K562 (cell line): Measurements from ENCODE around the gene GNAL. TPM values are rescaled to one million over a fixed set of nuclear protein-coding genes. Genes with fewer than 3 reads are reported as not detected.
"Not testable (repeated sequence)": the region's sequence is repeated elsewhere in the genome, so short reads cannot be mapped to it uniquely, and the experiment has no call there.

Experiments used
- ATAC-seq: fragments of 200-7000 bp; cut with Tn5 transposase; 3 replicates; pipeline ENCODE4 v1.9.1; 2020; ENCODE audit warnings: moderate library complexity
- BruUV-seq: library from RNA; stranded (reverse); fragments of 400-500 nt; replicated peaks from 2 replicates; lab custom pipeline; 2021; lab: Mats Ljungman, UMichigan
- CTCF ChIA-PET: fragments of 300-600 bp; formaldehyde crosslinking; extraction: SDS; loops from one replicate; lab custom pipeline; 2021; ENCODE audit warnings: low intra/inter-chr PET ratio; lab: Yijun Ruan, JAX
- POLR2A ChIA-PET: fragments of 300-600, 350-650 bp; sonication (Branson Sonifier 250); formaldehyde crosslinking; extraction: SDS; loops from one replicate; lab custom pipeline; 2021; ENCODE audit warnings: antibody characterized with exemption, inconsistent platforms; lab: Yijun Ruan, JAX
- DNase-seq, 4 experiments: peaks; one replicate each; pipeline versions ENCODE4 v3.0.0 to v3.0.0-alpha.2; 2011 to 2018; ENCODE audit warnings: low spot score in 3 of 4, mixed read lengths in 3 of 4; ENCODE audit errors: extremely low read depth in 1 of 4
- FAIRE-seq: peaks from 2 replicates; lab custom pipeline; 2011; peaks lifted over from hg19 to GRCh38; lab: Jason Lieb, UNC
- H2AFZ ChIP-seq: 2 replicates; pipeline ENCODE4 v1.6.0; 2011; ENCODE audit warnings: low read depth, low read length, control low read depth, inconsistent platforms
- H3K27ac ChIP-seq: fragments of 200-600 bp; 3 replicates; pipeline ENCODE4 v1.8.0; 2011; ENCODE audit warnings: low read depth, mild to moderate bottlenecking, control low read depth, inconsistent platforms, low read length, moderate library complexity, mixed read lengths; ENCODE audit errors: extremely low read depth
- H3K27me3 ChIP-seq, 2 experiments: fragments of 300-600 bp in 1 of 2; 2 replicates in 1 of 2; 3 replicates in 1 of 2; pipeline versions ENCODE4 v1.6.0 to v1.8.0; 2011; ENCODE audit warnings: inconsistent platforms in 2 of 2, low read length in 2 of 2, mild to moderate bottlenecking in 1 of 2, mixed read lengths in 1 of 2, moderate library complexity in 1 of 2; ENCODE audit not compliant: control insufficient read depth in 2 of 2, insufficient read depth in 2 of 2
- H3K36me3 ChIP-seq: fragments of 300-600 bp; 3 replicates; pipeline ENCODE4 v1.8.0; 2011; ENCODE audit warnings: mild to moderate bottlenecking, low read length, inconsistent platforms; ENCODE audit not compliant: control insufficient read depth, insufficient read depth
- H3K4me1 ChIP-seq, 2 experiments: fragments of 200-600 bp in 1 of 2; replicated peaks in 1 of 2; 2 replicates in 1 of 2; 3 replicates in 1 of 2; pipeline versions ENCODE4 v1.5.1 to v1.8.0; 2011; ENCODE audit warnings: inconsistent platforms in 2 of 2, low read length in 2 of 2, mild to moderate bottlenecking in 1 of 2, mixed read lengths in 1 of 2, moderate library complexity in 1 of 2; ENCODE audit not compliant: control insufficient read depth in 2 of 2, insufficient read depth in 2 of 2
- H3K4me2 ChIP-seq: 2 replicates; pipeline ENCODE4 v1.6.1; 2011; ENCODE audit warnings: low read length, control low read depth, inconsistent platforms, mixed read lengths; ENCODE audit not compliant: insufficient read depth
- H3K4me3 ChIP-seq: fragments of 200-600 bp; sonication (generic), shearing (Covaris generic); 2 replicates; pipeline ENCODE4 v1.5.1; 2016; ENCODE audit warnings: control low read depth, inconsistent platforms
- H3K79me2 ChIP-seq: fragments of 200-600 bp; 3 replicates; pipeline ENCODE4 v1.8.0; 2011; ENCODE audit warnings: low read length, inconsistent platforms; ENCODE audit not compliant: control insufficient read depth, insufficient read depth
- H3K9ac ChIP-seq, 2 experiments: 2 replicates each; pipeline versions ENCODE4 v1.6.0 to v1.6.1; 2011; ENCODE audit warnings: low read depth in 2 of 2, low read length in 2 of 2, control low read depth in 1 of 2, inconsistent platforms in 1 of 2, mild to moderate bottlenecking in 1 of 2, mixed read lengths in 1 of 2; ENCODE audit not compliant: insufficient read depth in 1 of 2
- H3K9me1 ChIP-seq: one replicate; pipeline ENCODE4 v1.6.0; 2011; ENCODE audit warnings: inconsistent platforms, mild to moderate bottlenecking, low read length, moderate library complexity; ENCODE audit not compliant: control insufficient read depth, insufficient read depth
- H3K9me3 ChIP-seq: replicated peaks from 2 replicates; pipeline ENCODE4 v1.5.1; 2011; ENCODE audit warnings: low read depth, low read length, inconsistent platforms; ENCODE audit not compliant: control insufficient read depth, insufficient read depth
- H4K20me1 ChIP-seq: replicated peaks from 2 replicates; pipeline ENCODE4 v1.6.1; 2011; ENCODE audit warnings: low read length, inconsistent platforms, mixed read lengths; ENCODE audit not compliant: control insufficient read depth, insufficient read depth
- ARID1B ChIP-seq: fragments of 450-650 bp; IDR thresholded peaks from 2 replicates; pipeline ENCODE4 v1.6.1; 2016; ENCODE audit warnings: antibody characterized with exemption, mild to moderate bottlenecking, inconsistent platforms
- C11orf30 ChIP-seq: fragments of 450-650 bp; IDR thresholded peaks from 2 replicates; pipeline ENCODE4 v1.6.1; 2016; ENCODE audit warnings: low read depth, mild to moderate bottlenecking
- CEBPB ChIP-seq: fragments of 450-650 bp; IDR thresholded peaks from 2 replicates; pipeline ENCODE4 v1.6.1; 2016; ENCODE audit warnings: missing genetic modification characterization, missing compliant biosample characterization
- CTBP1 ChIP-seq: fragments of 450-650 bp; IDR thresholded peaks from 2 replicates; pipeline ENCODE4 v1.6.1; 2016; ENCODE audit warnings: borderline replicate concordance
- DPF2 ChIP-seq: fragments of 450-650 bp; IDR thresholded peaks from 2 replicates; pipeline ENCODE4 v1.6.1; 2016
- MEF2A ChIP-seq: IDR thresholded peaks from 2 replicates; pipeline ENCODE4 v1.6.1; 2011; ENCODE audit warnings: low read depth, mild to moderate bottlenecking, low read length, moderate library complexity; ENCODE audit not compliant: control insufficient read depth
- MEF2D ChIP-seq: conservative IDR thresholded peaks from 2 replicates; pipeline ENCODE4 v1.6.1; 2016; ENCODE audit warnings: low read depth, missing genetic modification characterization, missing compliant biosample characterization
- MYC ChIP-seq, 2 experiments: fragments of 250-450 bp in 1 of 2; sonication (Bioruptor Pico) in 1 of 2; IDR thresholded peaks; 2 replicates each; pipeline versions ENCODE4 v1.5.1 to v1.6.1; 2012 to 2021; ENCODE audit warnings: low read depth in 2 of 2, borderline replicate concordance in 1 of 2, improper control_type of control experiment in 1 of 2, low read length in 1 of 2, mild to moderate bottlenecking in 1 of 2, moderate library complexity in 1 of 2
- RAD21 ChIP-seq, 2 experiments: fragments of 250-450 bp in 1 of 2; fragments of 450-650 bp in 1 of 2; sonication (Bioruptor Pico) in 1 of 2; formaldehyde crosslinking in 1 of 2; IDR thresholded peaks in 1 of 2; conservative IDR thresholded peaks in 1 of 2; 2 replicates each; pipeline versions ENCODE4 v1.4.0 to v1.8.0; 2020 to 2022; ENCODE audit warnings: mild to moderate bottlenecking in 2 of 2, moderate library complexity in 1 of 2
- RBM25 ChIP-seq: fragments of 200-400 bp; formaldehyde crosslinking; IDR thresholded peaks from 2 replicates; pipeline ENCODE4 v1.6.1; 2018; ENCODE audit warnings: low read length, low read depth, moderate library complexity; ENCODE audit not compliant: severe bottlenecking
- SRF ChIP-seq, 2 experiments: fragments of 250-450, 450-650 bp in 1 of 2; sonication (Bioruptor Pico) in 1 of 2; sonication (generic) in 1 of 2; formaldehyde crosslinking; IDR thresholded peaks; 2 replicates each; pipeline versions ENCODE4 v1.5.0 to v1.5.1; 2020 to 2022; ENCODE audit warnings: mild to moderate bottlenecking in 1 of 2, missing genetic modification reagents in 1 of 2
- ZNF121 ChIP-seq: sonication (generic); formaldehyde crosslinking; conservative IDR thresholded peaks from 2 replicates; pipeline ENCODE4 v1.8.0; 2022; ENCODE audit warnings: missing genetic modification reagents
- WGBS: fragments of 100-300 bp; shearing (Covaris generic); methylation state at CpG from one replicate; pipeline ENCODE4 v1.1.6; 2016; ENCODE audit warnings: low coverage, mixed read lengths; ENCODE audit not compliant: insufficient coverage; ENCODE audit errors: missing lambda C conversion rate; 5-methylcytosine and 5-hydroxymethylcytosine counted together
- in situ Hi-C: fragments of 300-500 bp; cut with MboI; formaldehyde crosslinking; loops from 4 replicates; pipeline ENCODE4 v1.15.0; 2018; ENCODE audit warnings: inconsistent platforms, mixed read lengths
- intact Hi-C: fragments of 100-400 bp; cut with micrococcal nuclease; formaldehyde crosslinking; loops from 2 replicates; pipeline ENCODE4 v1.14.2; 2022
- polyA plus RNA-seq, 8 experiments: library from polyadenylated mRNA; depleted of rRNA in 4 of 8; stranded (reverse) in 5 of 8; unstranded in 3 of 8; fragments of >200 nt; fragmentation: Nextera tagmentation in 2 of 8; fragmentation: Illumina TruSeq in 1 of 8; extraction: Ambion mirVana in 2 of 8; extraction: Trizol in 1 of 8; gene quantifications; 2 replicates each; pipeline versions ENCODE4 v1.2.1 to v1.2.3, GENCODE V29; 2011 to 2014; ENCODE audit warnings: inconsistent platforms in 1 of 8, missing spikeins in 1 of 8
- total RNA-seq, 7 experiments: library from RNA; depleted of rRNA in 6 of 7; stranded (reverse); fragments of >200 nt in 6 of 7; fragmentation: Illumina TruSeq in 2 of 7; extraction: Trizol in 2 of 7; gene quantifications; 2 replicates each; pipeline versions ENCODE4 v1.2.1 to v1.2.3, GENCODE V29; 2011 to 2021; ENCODE audit warnings: low replicate concordance in 1 of 7

The GNAL gene
- total and polyA plus RNA-seq, 9 of the 15 experiments (the other 6 are each of a cell fraction or from before 2014, with no cell fraction given): under 0.01 to 0.10 (median 0.01) TPM; not detected in 5

DNA sequence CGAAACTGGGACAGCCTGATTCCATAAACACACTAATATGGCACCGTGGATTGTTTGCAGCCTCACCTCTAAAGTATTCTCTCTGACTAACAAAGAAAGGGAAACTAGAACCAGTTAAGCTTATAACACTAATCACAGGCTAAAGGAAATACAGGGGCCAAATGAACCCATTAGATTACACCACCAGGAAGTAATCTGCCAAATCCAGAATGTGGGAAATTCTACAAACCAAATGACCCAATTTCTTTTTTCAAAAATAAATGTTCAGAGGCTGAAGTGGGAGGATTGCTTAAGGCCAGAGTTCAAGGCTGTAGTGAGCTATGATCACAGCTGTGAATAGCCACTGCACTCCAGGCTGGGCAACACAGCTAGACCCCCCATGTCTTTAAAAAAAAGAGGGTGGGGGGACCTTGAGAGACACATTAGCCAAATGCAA is 220.5 kb downstream of the GNAL start:
- no TSS peak for BruUV-seq

DNA sequence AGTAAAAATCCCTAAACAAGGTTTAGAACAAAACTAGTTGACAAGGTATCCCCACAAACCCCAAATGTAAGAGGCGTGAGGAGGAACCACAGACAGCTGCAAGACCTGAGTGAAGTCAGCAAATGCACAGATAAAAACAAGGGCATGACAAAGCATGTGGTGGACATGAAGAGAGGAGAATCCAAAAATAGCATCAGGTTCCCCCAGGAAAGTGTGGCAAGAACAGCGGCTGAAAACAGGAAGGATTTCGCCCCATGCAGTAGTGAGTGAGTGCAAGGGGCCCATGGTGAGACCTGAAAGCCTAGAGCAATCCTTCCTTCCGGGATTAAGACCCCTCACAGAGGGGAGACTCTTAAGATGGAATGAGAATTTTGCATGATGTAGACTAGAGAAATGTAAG is 227.8 kb downstream of the GNAL start:
- H3K36me3 ChIP-seq, BruUV-seq, intact Hi-C loops, H4K20me1 ChIP-seq, H3K4me1 ChIP-seq, H3K4me3 ChIP-seq, H3K27me3 ChIP-seq, H3K4me2 ChIP-seq, H3K27ac ChIP-seq, POLR2A ChIA-PET, H3K79me2 ChIP-seq, H3K9ac ChIP-seq, CTCF ChIA-PET, H3K9me1 ChIP-seq, H2AFZ ChIP-seq, H3K9me3 ChIP-seq: not testable (repeated sequence)
- FAIRE-seq (peak; percentile 96), DNase-seq (peak in 1 of 4 experiments; percentile 37), ATAC-seq (peak; percentile 74)
- WGBS: 8% methylated on average over 3 of the region's 4 CpGs
- in situ Hi-C loops: loop anchor here (5.0 kb wide), 1 partner anchor 1320 kb away; no protein-coding TSS in a partner anchor
- TF ChIP-seq ARID1B: 0 out of 2 replicates have a peak, but pooled peaks have one; percentile 9
- 0 out of 2 replicates have a peak, but pooled peaks have one; percentile 34 for TF ChIP-seq DPF2
- TF ChIP-seq MEF2D (tag): peak; percentile 95
- 0 out of 2 replicates have a peak, but pooled peaks have one; percentile 12 for TF ChIP-seq CEBPB (tag)
- peak; percentile 85 for TF ChIP-seq MEF2A
- TF ChIP-seq CTBP1: peak; percentile 28; the same call in 1 of the 2 replicates
- TF ChIP-seq C11orf30: 0 out of 2 replicates have a peak, but pooled peaks have one; percentile 22

More for the DNA sequence above, 220.5 kb downstream of the GNAL start:
- DNase-seq (no peak), ATAC-seq (no peak), FAIRE-seq (no peak)
- in situ Hi-C loops (loop anchor here (10.0 kb wide), 1 partner anchor 1125 kb away; no protein-coding TSS in a partner anchor), intact Hi-C loops (no loop called here)
- WGBS: 59% methylated on average over 2 of the region's 2 CpGs
- Histone ChIP-seq H3K4me3 (no peak overlapping the region), H4K20me1 (no peaks in the 10 kb centered on the region), H2AFZ (peak overlapping the region; percentile 95; the same call in 1 of the 2 replicates), H3K9ac (no peak overlapping the region), H3K9me3 (no peaks in the 10 kb centered on the region), H3K4me1 (peaks cover 2 to 16% of the 10 kb centered on the region in 2 experiments; a peak in 4 of 5 replicates), H3K79me2 (peaks cover 2% of the 10 kb centered on the region; the same call in 1 of the 3 replicates), H3K4me2 (no peak overlapping the region), H3K27ac (no peak overlapping the region), H3K36me3 (no peaks in the 10 kb centered on the region), H3K9me1 (no peaks in the 10 kb centered on the region), H3K27me3 (no peaks in the 10 kb centered on the region)
- ChIA-PET CTCF (no interaction called here), POLR2A (no interaction called here)
- TF ChIP-seq MYC (IDR thresholded peaks at IDR 0.05; ENCODE audit: low read depth, low read length) (no peak), MYC (CRISPR knock-in tag; IDR thresholded peaks at IDR 0.05; ENCODE audit: borderline replicate concordance, low read depth) (no peak), SRF (CRISPR knock-in tag; IDR thresholded peaks at IDR 0.05) (no peak), RAD21 (CRISPR knock-in tag; conservative IDR thresholded peaks at IDR 0.05 in 1 of 2, IDR thresholded peaks at IDR 0.05 in 1 of 2) (no peak), ZNF121 (peak; percentile 75), RBM25 (peak; percentile 26)
